Neural progenitor cell (in vitro differentiated cells): ENCODE data around the gene BPIFA1. TPM values are rescaled to one million over a fixed set of nuclear protein-coding genes. Genes with fewer than 3 reads are reported as not detected.

Experiments used
- DNase-seq: peaks from one replicate; pipeline ENCODE4 v3.0.0-alpha.2; 2016; ENCODE audit warnings: low spot score
- H2AFZ ChIP-seq: fragments of 200-600 bp; sonication (generic); replicated peaks from 2 replicates; pipeline ENCODE4 v1.6.1; 2016; ENCODE audit warnings: antibody characterized with exemption
- H3F3A ChIP-seq: fragments of 200-600 bp; sonication (generic); 2 replicates; pipeline ENCODE4 v1.6.1; 2016; ENCODE audit warnings: antibody characterized with exemption, low read depth
- H3K27ac ChIP-seq: fragments of 200-600 bp; sonication (generic); 2 replicates; pipeline ENCODE4 v1.5.1; 2016; ENCODE audit warnings: mild to moderate bottlenecking
- H3K27me3 ChIP-seq: fragments of 200-600 bp; sonication (generic); 2 replicates; pipeline ENCODE4 v1.6.1; 2016; ENCODE audit warnings: mild to moderate bottlenecking, moderate library complexity
- H3K36me3 ChIP-seq: fragments of 200-600 bp; sonication (generic); 2 replicates; pipeline ENCODE4 v1.5.1; 2016
- H3K4me1 ChIP-seq: fragments of 200-600 bp; sonication (generic); 2 replicates; pipeline ENCODE4 v1.6.1; 2016; ENCODE audit warnings: mixed run types
- H3K4me2 ChIP-seq: fragments of 200-600 bp; sonication (generic); 2 replicates; pipeline ENCODE4 v1.6.1; 2016
- H3K4me3 ChIP-seq: fragments of 200-600 bp; sonication (generic); 2 replicates; pipeline ENCODE4 v1.5.1; 2016
- H3K79me2 ChIP-seq: fragments of 200-600 bp; sonication (generic); 2 replicates; pipeline ENCODE4 v1.6.1; 2016; ENCODE audit warnings: low read depth
- H3K9ac ChIP-seq: fragments of 200-600 bp; sonication (generic); 2 replicates; pipeline ENCODE4 v1.6.1; 2016
- H3K9me3 ChIP-seq: fragments of 200-600 bp; sonication (generic); 2 replicates; pipeline ENCODE4 v1.5.1; 2016; ENCODE audit warnings: low read depth
- H4K20me1 ChIP-seq: fragments of 200-600 bp; sonication (generic); 2 replicates; pipeline ENCODE4 v1.6.1; 2016; ENCODE audit warnings: low read depth
- H3K27ac Mint-ChIP-seq: 3 replicates; pipeline ENCODE4 v1.8.0; 2021; ENCODE audit warnings: mixed read lengths
- H3K27me3 Mint-ChIP-seq: 2 replicates; pipeline ENCODE4 v1.8.0; 2022; ENCODE audit warnings: low read depth, mild to moderate bottlenecking, inconsistent platforms, moderate library complexity, mixed read lengths; ENCODE audit not compliant: insufficient read depth
- H3K36me3 Mint-ChIP-seq: 3 replicates; pipeline ENCODE4 v1.8.0; 2021; ENCODE audit warnings: mixed read lengths
- H3K4me1 Mint-ChIP-seq: 3 replicates; pipeline ENCODE4 v1.8.0; 2021; ENCODE audit warnings: mixed read lengths
- H3K4me3 Mint-ChIP-seq: 3 replicates; pipeline ENCODE4 v1.8.0; 2021; ENCODE audit warnings: mild to moderate bottlenecking, moderate library complexity, mixed read lengths
- H3K9me3 Mint-ChIP-seq: 3 replicates; pipeline ENCODE4 v1.8.0; 2020; ENCODE audit warnings: mixed read lengths
- EZH2 ChIP-seq: fragments of 200-600 bp; sonication (generic); IDR thresholded peaks from 2 replicates; pipeline ENCODE4 v1.6.1; 2017; ENCODE audit warnings: antibody characterized with exemption, mild to moderate bottlenecking, moderate library complexity
- EZH2phosphoT487 ChIP-seq: fragments of 200-600 bp; sonication (generic); IDR thresholded peaks from 2 replicates; pipeline ENCODE4 v1.6.1; 2017; ENCODE audit warnings: antibody characterized with exemption
- total RNA-seq: library from RNA; depleted of rRNA; stranded (reverse); fragments of >200 nt; gene quantifications from 2 replicates; pipeline ENCODE4 v1.2.3, GENCODE V29; 2015; ENCODE audit warnings: low replicate concordance
- TF ChIP-seq, protein P1 (sequence below): fragments of 200-600 bp; sonication (generic); IDR thresholded peaks from 2 replicates; pipeline ENCODE4 v1.5.1; 2017; ENCODE audit warnings: antibody characterized with exemption, mild to moderate bottlenecking

Gene BPIFA1
- total RNA-seq, 1 donor from 2014 or later, result not detected

DNA sequence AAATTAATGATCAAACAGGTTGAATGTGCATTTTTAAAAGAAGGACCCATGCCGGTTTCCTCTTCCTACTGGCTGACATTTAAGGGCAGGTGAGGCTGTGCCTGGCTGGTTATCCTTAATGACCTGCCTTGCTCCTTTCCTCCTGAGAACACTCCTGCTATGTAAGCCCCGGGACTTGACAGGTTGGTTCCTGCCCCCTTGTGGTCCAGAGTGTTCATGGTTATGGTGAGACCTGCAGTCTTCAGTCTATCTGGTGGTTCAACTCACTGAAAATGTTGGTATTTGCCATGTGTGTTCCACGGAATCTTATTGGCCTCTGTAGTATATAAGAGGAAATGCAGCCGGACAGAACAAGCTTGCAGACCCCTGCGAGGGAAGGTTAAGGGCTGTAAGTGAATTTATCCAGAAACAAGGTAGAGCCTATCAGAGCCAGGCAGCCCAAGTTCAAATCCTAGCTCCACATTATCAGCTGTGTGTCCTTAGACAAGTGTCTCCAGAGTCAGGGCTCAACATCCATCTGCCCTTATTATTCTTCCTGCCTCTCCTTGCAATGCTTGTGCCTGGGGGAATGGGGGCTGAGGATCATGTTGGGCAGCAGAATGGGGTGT lies 23.9 kb upstream of the BPIFA1 start:
- H3K27ac Mint-ChIP-seq, result no peak overlapping the region
- Histone ChIP-seq H3K4me1 (no peaks in the 10 kb centered on the region), H3K79me2 (no peaks in the 10 kb centered on the region), H3K27ac (no peak overlapping the region), H2AFZ (no peak overlapping the region), H4K20me1 (peaks cover 18% of the 10 kb centered on the region), H3F3A (no peaks in the 10 kb centered on the region), H3K9me3 (no peaks in the 10 kb centered on the region), H3K4me2 (no peak overlapping the region), H3K4me3 (no peak overlapping the region), H3K27me3 (peaks cover 59% of the 10 kb centered on the region), H3K36me3 (no peaks in the 10 kb centered on the region), H3K9ac (no peak overlapping the region)
- TF ChIP-seq, protein P1, sequence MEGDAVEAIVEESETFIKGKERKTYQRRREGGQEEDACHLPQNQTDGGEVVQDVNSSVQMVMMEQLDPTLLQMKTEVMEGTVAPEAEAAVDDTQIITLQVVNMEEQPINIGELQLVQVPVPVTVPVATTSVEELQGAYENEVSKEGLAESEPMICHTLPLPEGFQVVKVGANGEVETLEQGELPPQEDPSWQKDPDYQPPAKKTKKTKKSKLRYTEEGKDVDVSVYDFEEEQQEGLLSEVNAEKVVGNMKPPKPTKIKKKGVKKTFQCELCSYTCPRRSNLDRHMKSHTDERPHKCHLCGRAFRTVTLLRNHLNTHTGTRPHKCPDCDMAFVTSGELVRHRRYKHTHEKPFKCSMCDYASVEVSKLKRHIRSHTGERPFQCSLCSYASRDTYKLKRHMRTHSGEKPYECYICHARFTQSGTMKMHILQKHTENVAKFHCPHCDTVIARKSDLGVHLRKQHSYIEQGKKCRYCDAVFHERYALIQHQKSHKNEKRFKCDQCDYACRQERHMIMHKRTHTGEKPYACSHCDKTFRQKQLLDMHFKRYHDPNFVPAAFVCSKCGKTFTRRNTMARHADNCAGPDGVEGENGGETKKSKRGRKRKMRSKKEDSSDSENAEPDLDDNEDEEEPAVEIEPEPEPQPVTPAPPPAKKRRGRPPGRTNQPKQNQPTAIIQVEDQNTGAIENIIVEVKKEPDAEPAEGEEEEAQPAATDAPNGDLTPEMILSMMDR, result peak; percentile 77
- TF ChIP-seq EZH2phosphoT487, result no peak
- peak; percentile 86 for DNase-seq
- H3K9me3 Mint-ChIP-seq, result no peaks in the 10 kb centered on the region
- peaks cover 17% of the 10 kb centered on the region for H3K27me3 Mint-ChIP-seq
- H3K4me1 Mint-ChIP-seq, result peaks cover 3% of the 10 kb centered on the region
- H3K36me3 Mint-ChIP-seq, result no peaks in the 10 kb centered on the region
- no peak overlapping the region for H3K4me3 Mint-ChIP-seq

DNA sequence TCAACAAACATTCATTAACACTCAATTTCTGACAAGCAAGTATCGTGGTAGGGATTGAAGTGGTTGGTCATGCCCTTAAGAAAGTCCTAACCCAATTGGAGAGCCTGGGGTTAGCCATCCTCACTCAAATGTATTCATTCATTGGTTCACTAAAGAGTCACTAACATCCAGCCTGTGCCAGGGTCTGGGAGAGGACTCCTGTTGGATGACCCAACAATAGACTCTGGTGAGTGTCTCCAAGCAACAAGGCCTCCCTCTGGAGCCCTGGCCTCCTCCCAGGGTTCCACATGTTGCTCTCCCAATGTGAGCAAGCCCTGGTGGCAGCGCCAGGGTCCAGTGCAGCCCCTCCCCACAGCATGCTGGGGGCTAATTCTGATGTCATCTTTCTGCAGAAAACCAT lies 18.7 kb upstream of the BPIFA1 start, which contains the start of gene BPIFA3:
Gene BPIFA3 (plus strand): TSS at position 301 of the 400 bp plus-strand sequence. CDS start 185 bp downstream, outside the sequence.
- Histone ChIP-seq H3F3A (no peaks in the 10 kb centered on the region), H3K27me3 (peaks cover 35% of the 10 kb centered on the region), H3K9ac (no peak within 1 kb of the TSS), H3K9me3 (no peaks in the 10 kb centered on the region), H3K27ac (no peak within 1 kb of the TSS), H3K4me3 (no peak within 1 kb of the TSS), H3K36me3 (no peaks in the 10 kb centered on the region), H2AFZ (no peak within 1 kb of the TSS), H3K79me2 (no peaks in the 10 kb centered on the region), H4K20me1 (no peaks in the 10 kb centered on the region), H3K4me1 (no peaks in the 10 kb centered on the region), H3K4me2 (no peak within 1 kb of the TSS)
- H3K9me3 Mint-ChIP-seq, result no peaks in the 10 kb centered on the region
- no peak within 1 kb of the TSS for H3K4me3 Mint-ChIP-seq
- H3K27me3 Mint-ChIP-seq, result peaks cover 4% of the 10 kb centered on the region
- TF ChIP-seq EZH2 (no peak), EZH2phosphoT487 (no peak)
- TF ChIP-seq, protein P1, result no peak
- no peak for DNase-seq
- no peaks in the 10 kb centered on the region for H3K36me3 Mint-ChIP-seq
- H3K27ac Mint-ChIP-seq, result no peak within 1 kb of the TSS
- H3K4me1 Mint-ChIP-seq, result no peaks in the 10 kb centered on the region

DNA sequence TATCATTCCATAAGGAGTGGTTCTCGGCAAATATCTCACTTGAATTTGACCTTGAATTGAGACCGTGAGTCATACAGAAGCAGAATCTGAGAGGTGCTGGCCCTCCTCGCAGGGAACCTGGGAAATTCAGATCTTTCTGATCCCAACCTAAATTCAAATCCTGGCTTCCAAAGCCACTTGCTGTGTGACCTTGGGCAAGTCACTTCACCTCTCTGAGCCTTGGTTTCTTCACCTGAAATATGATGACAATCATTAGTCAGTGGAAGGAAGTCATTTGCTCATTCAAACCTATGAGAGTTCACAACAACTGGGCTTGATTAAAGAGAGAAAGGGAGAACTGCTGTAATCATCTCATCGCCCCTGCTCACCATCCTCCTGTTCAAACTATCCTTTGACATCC lies 11.4 kb upstream of the BPIFA1 start:
- Histone ChIP-seq H3K9me3 (no peaks in the 10 kb centered on the region), H3K79me2 (no peaks in the 10 kb centered on the region), H3K27ac (no peak overlapping the region), H3K4me2 (no peak overlapping the region), H4K20me1 (no peaks in the 10 kb centered on the region), H3F3A (no peaks in the 10 kb centered on the region), H2AFZ (no peak overlapping the region), H3K27me3 (peaks cover 16% of the 10 kb centered on the region), H3K9ac (no peak overlapping the region), H3K36me3 (no peaks in the 10 kb centered on the region), H3K4me3 (no peak overlapping the region), H3K4me1 (no peaks in the 10 kb centered on the region)
- no peak for DNase-seq
- no peaks in the 10 kb centered on the region for H3K36me3 Mint-ChIP-seq
- no peak overlapping the region for H3K4me3 Mint-ChIP-seq
- no peaks in the 10 kb centered on the region for H3K9me3 Mint-ChIP-seq
- TF ChIP-seq EZH2phosphoT487, result no peak
- TF ChIP-seq EZH2, result no peak
- TF ChIP-seq, protein P1, result no peak
- no peaks in the 10 kb centered on the region for H3K4me1 Mint-ChIP-seq
- H3K27ac Mint-ChIP-seq, result no peak overlapping the region
- peaks cover 16% of the 10 kb centered on the region for H3K27me3 Mint-ChIP-seq
